Activated B cell treated with CpG ODN at 0.5 μM for 24 hours (primary cell): Measurements from ENCODE around the gene RELL1. TPM values are rescaled to one million over a fixed set of nuclear protein-coding genes. Genes with fewer than 3 reads are reported as not detected.

Source experiments
- ATAC-seq: fragments of 200-7000 bp; cut with Tn5 transposase; one replicate; pipeline ENCODE4 v1.10.0; 2021; ENCODE audit warnings: low read depth, mild to moderate bottlenecking, moderate library complexity
- CTCF ChIA-PET: fragments of 350-600 bp; sonication (Branson Sonifier 250); formaldehyde crosslinking; loops from one replicate; lab custom pipeline; 2021; ENCODE audit warnings: antibody characterized with exemption; lab: Charles Lee
- POLR2A ChIA-PET: fragments of 350-600 bp; sonication (Branson Sonifier 250); formaldehyde crosslinking; loops from one replicate; lab custom pipeline; 2021; ENCODE audit warnings: antibody characterized with exemption; lab: Charles Lee
- DNase-seq: peaks from one replicate; pipeline ENCODE4 v3.0.0; 2022
- H3K27ac Mint-ChIP-seq: one replicate; pipeline ENCODE4 v1.8.0; 2020; ENCODE audit warnings: mixed read lengths
- H3K27me3 Mint-ChIP-seq: one replicate; pipeline ENCODE4 v1.8.0; 2021; ENCODE audit warnings: mixed read lengths
- H3K36me3 Mint-ChIP-seq: one replicate; pipeline ENCODE4 v1.8.0; 2021; ENCODE audit warnings: low read depth, mixed read lengths
- H3K4me1 Mint-ChIP-seq: one replicate; pipeline ENCODE4 v1.8.0; 2021; ENCODE audit warnings: mixed read lengths
- H3K4me3 Mint-ChIP-seq: one replicate; pipeline ENCODE4 v1.8.0; 2020; ENCODE audit warnings: mild to moderate bottlenecking, mixed read lengths
- H3K9me3 Mint-ChIP-seq: one replicate; pipeline ENCODE4 v1.8.0; 2020; ENCODE audit warnings: mixed read lengths
- intact Hi-C: fragments of 100-400 bp; cut with micrococcal nuclease; formaldehyde crosslinking; loops from one replicate; pipeline ENCODE4 v1.15.1; 2024
- total RNA-seq: library from RNA; stranded (reverse); gene quantifications from 2 replicates; pipeline ENCODE4 v1.2.3, GENCODE V29; 2022
- TF ChIP-seq, protein P1 (sequence below): fragments of 200-600 bp; IDR thresholded peaks from one replicate; pipeline ENCODE4 v1.8.0; 2022; ENCODE audit warnings: antibody characterized with exemption, mild to moderate bottlenecking

RELL1 gene
- total RNA-seq, 1 donor from 2014 or later: 0.71 TPM

- intact Hi-C loops: no loop called here
- no peak for ATAC-seq
- no peak for DNase-seq
- ChIA-PET CTCF (no interaction called here), POLR2A (no interaction called here)
- TF ChIP-seq, protein P1, sequence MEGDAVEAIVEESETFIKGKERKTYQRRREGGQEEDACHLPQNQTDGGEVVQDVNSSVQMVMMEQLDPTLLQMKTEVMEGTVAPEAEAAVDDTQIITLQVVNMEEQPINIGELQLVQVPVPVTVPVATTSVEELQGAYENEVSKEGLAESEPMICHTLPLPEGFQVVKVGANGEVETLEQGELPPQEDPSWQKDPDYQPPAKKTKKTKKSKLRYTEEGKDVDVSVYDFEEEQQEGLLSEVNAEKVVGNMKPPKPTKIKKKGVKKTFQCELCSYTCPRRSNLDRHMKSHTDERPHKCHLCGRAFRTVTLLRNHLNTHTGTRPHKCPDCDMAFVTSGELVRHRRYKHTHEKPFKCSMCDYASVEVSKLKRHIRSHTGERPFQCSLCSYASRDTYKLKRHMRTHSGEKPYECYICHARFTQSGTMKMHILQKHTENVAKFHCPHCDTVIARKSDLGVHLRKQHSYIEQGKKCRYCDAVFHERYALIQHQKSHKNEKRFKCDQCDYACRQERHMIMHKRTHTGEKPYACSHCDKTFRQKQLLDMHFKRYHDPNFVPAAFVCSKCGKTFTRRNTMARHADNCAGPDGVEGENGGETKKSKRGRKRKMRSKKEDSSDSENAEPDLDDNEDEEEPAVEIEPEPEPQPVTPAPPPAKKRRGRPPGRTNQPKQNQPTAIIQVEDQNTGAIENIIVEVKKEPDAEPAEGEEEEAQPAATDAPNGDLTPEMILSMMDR: no peak
- Mint-ChIP-seq H3K9me3 (no peaks in the 10 kb centered on the region), H3K4me1 (peaks cover 3% of the 10 kb centered on the region), H3K36me3 (no peaks in the 10 kb centered on the region), H3K27ac (no peak overlapping the region), H3K4me3 (no peak overlapping the region), H3K27me3 (peaks cover 3% of the 10 kb centered on the region)
These were observed 22.6 kb downstream of the RELL1 start for GRCh38 chr4:37663552-37663951.

GRCh38 chr4:37662861-37663390 is 23.2 kb downstream of the RELL1 start:
- intact Hi-C loops: no loop called here
- TF ChIP-seq, protein P1: no peak
- Mint-ChIP-seq H3K4me3 (no peak overlapping the region), H3K27me3 (peaks cover 3% of the 10 kb centered on the region), H3K27ac (no peak overlapping the region), H3K4me1 (peaks cover 3% of the 10 kb centered on the region), H3K36me3 (no peaks in the 10 kb centered on the region), H3K9me3 (no peaks in the 10 kb centered on the region)
- POLR2A ChIA-PET: no interaction called here
- CTCF ChIA-PET: no interaction called here
- ATAC-seq (no peak), DNase-seq (no peak)

DNA sequence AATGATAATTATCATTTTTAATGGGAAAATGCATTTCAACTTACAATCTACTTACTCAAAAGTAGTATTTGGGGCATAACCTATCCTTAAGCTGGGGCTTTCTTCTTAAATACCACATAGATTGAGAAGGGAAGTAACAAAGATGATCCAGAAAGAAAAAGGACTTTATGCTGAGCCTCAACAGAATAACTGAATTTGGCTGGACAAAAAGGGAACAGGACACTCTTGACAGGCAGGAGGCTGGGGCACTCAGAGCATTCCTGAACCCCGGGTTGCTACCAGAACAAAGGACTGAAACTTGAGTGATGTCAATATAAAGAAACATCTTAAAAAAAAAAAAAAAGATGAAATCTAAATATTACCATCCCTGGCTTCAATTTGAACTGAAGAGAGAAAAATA is 23.9 kb downstream of the RELL1 start:
- ChIA-PET CTCF (no interaction called here), POLR2A (interaction anchor here (0.6 kb wide), 1 partner anchor 24 kb away, joined by 8 read pairs; the partner anchor contains the start of gene RELL1)
- no peak for DNase-seq
- TF ChIP-seq, protein P1: no peak
- Mint-ChIP-seq H3K9me3 (peaks cover 1% of the 10 kb centered on the region), H3K27ac (no peak overlapping the region), H3K27me3 (peaks cover 3% of the 10 kb centered on the region), H3K36me3 (no peaks in the 10 kb centered on the region), H3K4me1 (peaks cover 3% of the 10 kb centered on the region), H3K4me3 (no peak overlapping the region)
- ATAC-seq: no peak
- intact Hi-C loops: no loop called here

DNA sequence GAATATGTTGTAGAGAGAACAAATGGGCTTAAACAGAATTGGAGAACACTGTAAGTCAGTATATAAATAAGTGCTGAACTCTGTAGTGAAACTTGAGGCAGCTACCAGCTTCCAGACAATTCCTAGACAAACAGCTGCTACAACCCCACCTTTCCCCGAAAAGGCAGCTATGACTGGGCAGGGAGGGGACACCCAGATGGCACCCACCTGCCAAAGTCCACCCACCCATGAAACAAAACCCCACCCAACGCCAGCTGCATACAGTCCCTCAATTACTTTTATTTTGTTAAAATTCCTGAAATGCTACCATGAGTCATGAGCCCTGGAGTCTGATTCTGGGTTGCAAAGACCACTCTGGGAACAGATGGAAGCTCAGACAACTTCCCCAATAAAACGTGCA is 24.4 kb downstream of the RELL1 start:
- H3K27ac Mint-ChIP-seq: no peak overlapping the region
- CTCF ChIA-PET: no interaction called here

DNA sequence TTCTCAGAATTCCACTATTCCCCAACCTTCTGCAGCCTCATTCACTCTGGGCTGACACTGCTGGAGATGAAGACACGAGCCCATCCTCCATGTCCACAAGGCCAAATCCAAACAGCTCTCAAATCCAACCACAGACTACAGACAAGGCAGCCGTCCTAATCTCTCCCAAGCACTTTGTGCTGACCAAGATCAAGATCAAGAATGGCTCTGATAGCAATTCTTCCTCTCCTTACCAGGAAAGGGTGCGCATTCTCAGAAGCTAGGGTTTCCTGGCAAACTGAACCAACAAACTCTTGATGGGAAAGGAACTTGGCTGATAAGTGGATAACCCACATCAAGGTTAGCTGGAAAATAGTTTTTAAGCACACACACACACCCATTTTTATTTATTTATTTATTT is 26.5 kb downstream of the RELL1 start:
- ChIA-PET CTCF (no interaction called here), POLR2A (no interaction called here)
- Mint-ChIP-seq H3K4me3 (no peak overlapping the region), H3K27ac (no peak overlapping the region), H3K27me3 (peaks cover 3% of the 10 kb centered on the region), H3K36me3 (no peaks in the 10 kb centered on the region), H3K9me3 (peaks cover 6% of the 10 kb centered on the region), H3K4me1 (no peaks in the 10 kb centered on the region)
- DNase-seq: no peak
- TF ChIP-seq, protein P1: no peak
- ATAC-seq: no peak
- intact Hi-C loops: no loop called here

More for the DNA sequence above, 24.4 kb downstream of the RELL1 start:
- Mint-ChIP-seq H3K9me3 (peaks cover 3% of the 10 kb centered on the region), H3K4me1 (peaks cover 1% of the 10 kb centered on the region), H3K4me3 (no peak overlapping the region), H3K36me3 (no peaks in the 10 kb centered on the region), H3K27me3 (peaks cover 3% of the 10 kb centered on the region)
- POLR2A ChIA-PET: interaction anchor here (0.6 kb wide), 1 partner anchor 25 kb away, joined by 8 read pairs; the partner anchor contains the start of gene RELL1
- no peak for DNase-seq
- ATAC-seq: no peak
- intact Hi-C loops: no loop called here
- TF ChIP-seq, protein P1: no peak
